Measurements from ENCODE around the gene HTRA3.

The HTRA3 gene

GRCh38 chr4:8315435-8316250 is 46.1 kb downstream of the HTRA3 start:
- DNase-seq: no peak

- no peak for DNase-seq
Measured at GRCh38 chr4:8316251-8316771, 46.8 kb downstream of the HTRA3 start.

GRCh38 chr4:8316911-8317351 is 47.4 kb downstream of the HTRA3 start:
- DNase-seq: no peak

- DNase-seq: no peak
Measured at GRCh38 chr4:8317474-8317873, 47.9 kb downstream of the HTRA3 start.

GRCh38 chr4:8318509-8318908 is 49.0 kb downstream of the HTRA3 start:
- DNase-seq: no peak

- DNase-seq: no peak
Measured at GRCh38 chr4:8319061-8319460, 49.5 kb downstream of the HTRA3 start.

- DNase-seq: no peak
Measured at GRCh38 chr4:8319731-8320385, 50.3 kb downstream of the HTRA3 start.

GRCh38 chr4:8320386-8320750 is 50.8 kb downstream of the HTRA3 start:
- DNase-seq: no peak

- DNase-seq: no peak
Measured at GRCh38 chr4:8321220-8321619, 51.7 kb downstream of the HTRA3 start.

- DNase-seq: no peak
Measured at GRCh38 chr4:8321771-8322170, 52.2 kb downstream of the HTRA3 start.

- no peak for DNase-seq
Measured at GRCh38 chr4:8322794-8323704, 53.5 kb downstream of the HTRA3 start.

GRCh38 chr4:8323947-8324555 is 54.5 kb downstream of the HTRA3 start:
- no peak for DNase-seq

GRCh38 chr4:8324640-8325239 is 55.2 kb downstream of the HTRA3 start:
- DNase-seq: no peak

- no peak for DNase-seq
Measured at GRCh38 chr4:8325291-8325973, 55.9 kb downstream of the HTRA3 start.

- DNase-seq: no peak
Measured at GRCh38 chr4:8326206-8326605, 56.7 kb downstream of the HTRA3 start.

- no peak for DNase-seq
Measured at GRCh38 chr4:8328456-8328855, 58.9 kb downstream of the HTRA3 start.

GRCh38 chr4:8328866-8329559 is 59.5 kb downstream of the HTRA3 start:
- DNase-seq: no peak

GRCh38 chr4:8329560-8329858 is 60.0 kb downstream of the HTRA3 start:
- DNase-seq: no peak

GRCh38 chr4:8329859-8330761 is 60.6 kb downstream of the HTRA3 start:
- DNase-seq: no peak
